Islet of Langerhans (tissue), 1 donor: Measurements from ENCODE around the gene ZNF79.
"Not testable (repeated sequence)": the region's sequence is repeated elsewhere in the genome, so short reads cannot be mapped to it uniquely, and the experiment has no call there.

Source experiments
- FAIRE-seq: peaks from one replicate; lab custom pipeline; 2011; peaks lifted over from hg19 to GRCh38; lab: Jason Lieb, UNC

ZNF79 gene

DNA sequence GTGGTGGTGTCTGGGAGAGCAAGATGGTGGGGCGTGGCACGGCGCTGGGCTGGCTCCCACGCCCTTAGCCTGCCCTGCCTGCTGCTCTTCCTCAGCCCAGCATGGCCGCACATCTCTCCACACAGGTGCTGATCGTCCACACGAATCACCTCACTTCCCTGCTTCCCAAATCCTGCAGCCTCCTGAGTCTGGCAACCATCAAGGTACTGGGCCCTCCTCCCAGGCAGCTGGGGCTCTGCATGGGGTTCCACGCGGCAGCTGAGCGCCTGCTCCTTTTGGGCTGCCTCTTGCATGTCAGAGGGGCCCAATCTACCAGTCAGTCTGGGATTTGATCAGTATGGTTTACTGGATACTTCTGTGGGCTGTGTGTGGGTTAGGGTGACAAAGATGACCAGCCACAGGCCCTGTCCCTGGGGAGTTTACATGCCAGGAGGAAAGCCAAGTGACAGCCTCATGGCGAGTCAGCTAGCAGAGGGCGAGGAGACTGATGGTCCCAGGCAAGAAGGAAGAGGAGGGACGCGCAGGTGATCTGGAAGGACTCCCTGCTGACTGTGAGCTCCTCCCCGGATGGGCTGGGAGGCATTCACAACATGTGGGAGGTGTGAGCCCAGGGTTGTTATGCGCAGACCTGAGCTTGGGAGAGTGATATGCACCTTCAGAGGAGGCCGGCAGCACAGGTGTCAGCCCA, 33.2 kb downstream of the ZNF79 start:
- FAIRE-seq, result no peak

DNA sequence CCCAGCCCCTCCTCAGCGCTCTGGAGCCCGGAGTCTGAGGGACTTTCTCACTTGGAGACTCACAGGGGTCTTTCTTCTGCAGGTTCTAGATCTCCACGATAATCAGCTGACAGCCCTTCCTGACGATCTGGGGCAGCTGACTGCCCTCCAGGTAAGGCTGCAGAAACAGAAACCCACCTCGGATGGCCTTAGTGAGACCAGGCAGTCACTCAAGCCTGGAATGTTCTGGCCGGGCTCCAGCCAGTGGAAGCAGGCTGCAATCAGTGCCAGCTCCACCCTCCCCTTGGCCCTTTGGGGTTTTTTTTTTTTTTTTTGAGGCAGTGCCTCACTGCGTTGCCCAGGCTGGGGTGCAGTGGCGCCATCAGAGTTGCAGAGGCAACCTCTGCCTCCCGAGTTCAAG, 34.7 kb downstream of the ZNF79 start:
- no peak for FAIRE-seq

DNA sequence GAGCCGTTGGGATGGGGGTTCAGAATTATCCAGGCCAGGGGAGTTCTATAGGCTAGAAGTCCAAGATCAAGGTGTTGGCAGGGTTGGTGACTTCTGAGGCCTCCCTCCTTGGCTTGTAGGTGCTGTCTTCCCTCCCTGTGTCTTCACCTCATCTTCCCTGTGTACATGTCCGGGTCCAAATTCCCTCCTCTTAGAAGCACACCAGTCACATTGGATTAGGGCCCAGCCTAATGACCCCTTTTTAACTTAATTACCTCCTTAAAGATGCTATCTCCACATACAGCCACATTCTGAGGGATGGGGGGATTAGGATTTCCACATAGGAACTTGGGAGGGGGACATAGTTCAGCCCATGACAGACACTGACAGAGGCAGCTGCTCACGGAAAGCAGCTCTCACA, 39.2 kb downstream of the ZNF79 start:
- no peak for FAIRE-seq

DNA sequence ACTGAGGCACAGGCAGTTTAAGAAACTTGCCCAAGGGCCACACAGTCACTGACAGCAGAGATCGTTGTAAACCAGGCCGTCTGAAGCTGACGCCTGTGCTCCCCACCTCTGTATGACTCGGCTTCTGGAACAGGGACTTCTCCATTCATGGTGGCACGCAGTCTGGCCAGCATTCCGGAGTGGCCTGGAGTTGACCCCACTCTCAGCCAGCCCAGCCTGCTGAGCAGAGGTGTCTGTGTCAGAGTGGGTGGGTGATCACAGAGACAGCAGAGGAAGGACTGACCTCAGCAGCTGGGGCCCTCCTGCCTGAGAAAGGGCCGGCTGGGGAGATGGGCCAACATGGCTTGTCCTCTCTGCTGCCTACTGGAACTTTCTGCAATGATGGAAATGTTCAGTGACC, 39.7 kb downstream of the ZNF79 start:
- no peak for FAIRE-seq

DNA sequence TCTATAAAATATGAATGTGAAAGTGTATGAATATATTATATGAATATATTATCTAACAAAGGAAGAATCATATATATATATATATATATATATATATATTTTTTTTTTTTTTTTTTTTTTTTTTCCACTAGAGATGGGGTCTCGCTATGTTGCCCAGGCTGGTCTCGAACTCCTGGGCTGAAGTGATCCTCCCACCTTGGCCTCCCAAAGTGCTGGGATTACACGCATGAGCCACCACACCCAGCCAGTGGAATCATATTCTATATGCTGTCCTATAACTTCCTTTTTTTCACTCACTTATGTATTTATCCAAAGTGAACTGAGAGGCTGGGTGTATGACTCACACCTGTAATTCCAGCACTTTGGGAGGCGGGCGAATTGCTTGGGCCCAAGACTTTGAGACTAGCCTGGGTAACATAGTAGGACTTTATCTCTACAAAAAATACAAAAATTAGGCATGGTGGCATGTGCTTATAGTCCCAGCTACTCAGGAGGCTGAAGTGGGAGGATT, 42.3 kb downstream of the ZNF79 start:
- FAIRE-seq, result not testable (repeated sequence)

DNA sequence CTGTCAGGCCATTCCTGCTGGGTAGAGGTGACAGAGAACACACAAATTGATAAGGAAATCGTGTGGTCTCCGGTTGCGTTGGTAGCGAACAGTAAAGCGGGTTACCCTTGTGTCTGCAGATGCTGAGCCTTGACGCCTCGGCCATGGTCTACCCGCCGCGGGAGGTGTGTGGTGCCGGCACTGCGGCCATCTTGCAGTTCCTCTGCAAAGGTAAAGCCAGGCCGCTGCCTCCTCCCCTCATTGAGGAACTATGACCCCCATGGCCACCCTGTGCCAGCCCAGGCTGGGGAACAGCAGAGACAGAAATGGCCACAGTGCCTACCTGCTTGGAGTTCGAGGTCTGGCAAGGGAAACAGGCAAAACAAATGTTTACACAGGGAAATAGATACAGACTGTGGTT, 43.4 kb downstream of the ZNF79 start:
- no peak for FAIRE-seq

DNA sequence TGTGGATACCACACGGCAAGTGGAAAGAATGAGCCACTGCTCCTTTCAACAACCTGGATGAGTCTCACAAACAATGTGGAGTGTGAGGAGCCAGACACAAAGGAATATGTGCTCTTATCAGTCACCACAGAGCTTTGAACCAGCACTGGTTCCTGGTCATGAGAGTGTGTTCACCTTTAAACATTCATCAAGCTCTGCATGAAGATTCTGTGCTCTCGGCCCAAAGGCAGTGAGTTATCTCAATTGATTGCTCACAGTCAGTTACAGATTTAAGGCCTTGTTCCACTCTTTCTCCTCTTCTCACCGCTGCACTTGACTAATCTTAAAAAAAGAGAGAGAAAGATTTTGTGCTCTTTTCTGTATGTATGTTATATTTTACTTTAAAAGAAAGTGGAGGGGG, 46.5 kb downstream of the ZNF79 start:
- no peak for FAIRE-seq

DNA sequence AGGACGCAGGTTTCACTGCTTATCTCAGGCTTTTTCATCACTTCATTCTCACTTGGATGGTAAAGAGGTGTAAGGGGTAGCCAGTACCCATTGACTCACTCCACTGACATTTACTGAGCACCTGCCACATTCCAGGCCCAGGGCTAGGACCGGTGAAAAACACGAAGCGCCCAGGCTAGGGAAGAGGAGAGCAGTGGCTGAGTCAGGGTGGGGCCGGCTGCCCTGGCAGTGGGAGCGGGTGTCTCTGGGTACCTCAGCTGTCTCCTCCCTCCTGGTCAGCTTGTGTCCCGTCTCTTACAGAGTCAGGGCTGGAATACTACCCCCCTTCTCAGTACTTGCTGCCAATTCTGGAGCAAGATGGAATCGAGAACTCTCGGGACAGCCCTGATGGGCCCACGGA, 49.3 kb downstream of the ZNF79 start:
- FAIRE-seq, result no peak

DNA sequence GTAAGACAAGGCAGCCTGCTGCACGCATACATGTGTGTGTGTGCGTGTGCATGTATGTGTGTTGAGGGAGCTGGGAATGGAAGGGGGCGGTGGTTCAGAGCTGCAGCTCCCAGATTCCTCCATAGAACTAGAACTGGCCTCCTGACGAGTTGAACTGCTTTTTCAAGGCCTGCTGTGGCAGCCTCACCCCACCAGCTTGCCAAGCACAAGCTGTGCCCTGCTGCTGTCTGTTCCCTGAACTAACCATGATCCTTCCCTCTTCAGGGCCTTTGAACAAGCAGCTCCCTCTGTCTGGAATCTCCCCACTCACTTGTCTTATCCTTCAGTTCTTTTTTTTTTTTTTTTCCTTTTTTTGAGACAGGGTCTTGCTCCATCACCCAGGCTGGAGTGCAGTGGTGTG, 49.8 kb downstream of the ZNF79 start:
- FAIRE-seq, result no peak

DNA sequence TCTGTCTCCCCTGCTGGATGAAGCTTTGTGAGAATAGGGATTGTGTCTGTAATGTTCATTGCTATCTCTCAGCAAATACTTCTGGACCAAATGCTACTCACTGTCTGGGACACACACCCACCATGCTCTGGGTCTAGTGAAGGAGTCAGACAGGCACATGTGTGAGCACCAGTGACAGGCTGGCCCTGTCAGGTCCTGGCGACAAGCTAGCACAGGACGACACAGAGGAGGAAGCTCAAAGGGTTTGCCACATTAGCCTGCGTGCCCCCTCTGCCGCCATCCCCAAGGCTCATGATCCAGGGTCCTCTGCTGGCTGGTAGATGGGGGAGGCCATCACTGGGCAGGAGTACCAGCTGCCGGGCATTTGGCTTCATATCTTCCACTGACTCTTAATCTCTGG, 50.4 kb downstream of the ZNF79 start:
- no peak for FAIRE-seq

DNA sequence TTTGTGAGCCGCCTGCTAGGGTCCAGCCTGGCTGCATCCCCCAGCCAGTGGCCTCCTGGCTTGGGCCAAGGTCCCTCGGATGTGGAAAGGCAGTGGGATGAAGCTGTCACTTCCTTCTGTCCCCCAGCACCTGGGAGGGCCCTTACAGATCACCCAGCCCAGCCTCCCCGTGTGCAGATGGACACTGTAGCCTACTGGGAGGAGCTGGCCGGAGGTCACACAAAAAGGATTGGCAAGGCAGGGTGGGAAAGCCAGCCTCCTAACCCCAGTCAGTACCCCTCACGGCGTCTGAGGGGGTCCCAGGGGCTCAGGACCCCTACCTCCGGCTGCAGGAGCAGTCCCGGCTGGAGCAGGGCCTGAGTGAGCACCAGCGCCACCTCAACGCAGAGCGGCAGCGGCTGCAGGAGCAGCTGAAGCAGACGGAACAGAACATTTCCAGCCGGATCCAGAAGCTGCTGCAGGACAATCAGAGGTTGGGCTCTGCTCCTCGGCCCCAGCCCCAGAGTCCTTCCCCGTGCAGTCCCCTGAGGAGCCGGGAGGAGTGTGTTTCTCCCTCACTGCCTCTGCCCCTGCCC, 55.4 kb downstream of the ZNF79 start:
- no peak for FAIRE-seq

DNA sequence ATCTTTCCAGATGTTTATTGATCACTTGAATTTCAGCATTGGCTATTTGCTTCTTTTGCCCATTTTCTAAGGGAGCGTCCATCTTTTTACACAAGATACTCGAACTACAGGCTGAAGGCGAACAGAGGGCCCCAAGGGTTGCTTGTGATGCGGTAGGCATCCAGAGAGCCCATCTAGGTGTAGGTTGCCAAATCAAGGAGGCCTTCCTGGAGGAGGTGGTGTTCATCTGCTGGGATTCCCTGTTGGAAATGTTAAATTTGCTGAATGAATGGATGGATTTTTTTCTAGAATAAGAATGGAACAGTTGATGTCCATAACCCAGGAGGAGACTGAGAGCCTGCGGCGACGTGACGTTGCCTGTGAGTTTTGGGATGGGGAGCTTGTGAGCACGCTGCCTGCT, 58.5 kb downstream of the ZNF79 start:
- no peak for FAIRE-seq

DNA sequence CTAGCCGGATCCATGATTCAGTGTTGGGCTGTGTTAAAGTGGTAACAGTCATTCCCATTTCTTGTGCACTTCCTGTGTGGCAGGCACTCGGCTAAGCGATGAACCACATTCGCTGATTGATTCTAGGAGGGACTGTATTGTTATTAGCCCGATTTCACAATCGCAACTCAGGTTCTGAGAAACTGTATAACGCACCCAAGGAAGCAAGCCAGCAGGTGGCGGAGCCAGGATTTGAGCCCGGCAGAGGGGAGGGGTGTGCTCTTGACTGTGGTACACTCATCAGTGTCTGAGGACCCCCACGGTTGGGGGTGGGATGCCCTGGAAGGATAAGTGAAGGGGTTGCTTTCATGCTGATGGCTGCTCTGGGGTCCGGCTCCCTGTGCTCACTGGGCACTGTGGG, 61.8 kb downstream of the ZNF79 start:
- no peak for FAIRE-seq

DNA sequence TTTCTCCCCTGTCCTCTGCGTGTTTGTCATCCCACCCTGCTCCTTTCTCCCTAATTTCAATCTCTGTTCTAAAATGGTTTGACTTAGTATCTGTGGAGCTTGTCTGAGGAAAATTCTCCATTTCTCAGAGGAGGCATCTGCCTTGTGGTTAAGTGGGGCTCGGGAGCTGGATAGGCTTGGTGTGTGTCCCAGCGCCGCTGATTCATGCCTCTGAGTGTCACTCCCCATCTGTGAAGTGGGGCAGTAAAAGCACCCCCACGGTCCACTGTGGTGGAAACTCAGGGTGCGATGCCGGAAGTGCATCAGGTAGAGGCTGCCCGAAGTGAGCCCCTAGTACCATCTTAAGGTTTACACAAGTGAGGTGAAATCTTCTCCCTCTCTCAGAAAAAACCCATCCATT, 64.8 kb downstream of the ZNF79 start:
- no peak for FAIRE-seq

DNA sequence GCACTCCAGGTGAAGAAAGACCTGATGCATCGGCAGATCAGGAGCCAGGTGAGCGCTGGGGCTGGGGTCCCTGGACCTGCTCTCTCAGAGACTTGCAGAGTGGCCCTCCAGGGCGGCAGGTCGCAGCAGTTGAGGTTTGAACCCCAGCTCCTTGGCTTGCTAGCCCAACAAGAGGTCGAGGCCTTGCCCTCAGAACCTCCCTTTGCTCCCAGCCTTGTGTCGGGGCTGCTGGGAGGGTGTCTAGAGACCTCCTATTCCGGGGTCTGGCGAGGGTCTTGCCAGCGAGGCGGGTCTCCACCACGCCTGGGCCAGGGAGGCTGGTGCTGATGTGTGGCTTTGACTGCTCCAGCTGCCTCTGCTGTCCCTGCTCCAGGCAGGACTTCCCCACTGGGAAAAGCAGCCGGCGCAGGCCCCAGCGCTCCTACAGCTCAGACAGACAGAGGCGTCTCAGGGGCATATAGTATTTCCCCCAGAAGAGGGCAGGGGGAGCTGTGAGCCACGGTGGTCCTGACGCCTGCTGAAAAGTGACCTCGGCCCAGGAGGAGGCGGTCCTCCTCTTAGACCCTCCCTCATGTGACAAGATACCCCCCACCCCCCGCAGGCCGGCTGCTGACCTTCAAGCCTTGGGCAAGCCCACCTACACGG, 65.4 kb downstream of the ZNF79 start:
- FAIRE-seq, result no peak

DNA sequence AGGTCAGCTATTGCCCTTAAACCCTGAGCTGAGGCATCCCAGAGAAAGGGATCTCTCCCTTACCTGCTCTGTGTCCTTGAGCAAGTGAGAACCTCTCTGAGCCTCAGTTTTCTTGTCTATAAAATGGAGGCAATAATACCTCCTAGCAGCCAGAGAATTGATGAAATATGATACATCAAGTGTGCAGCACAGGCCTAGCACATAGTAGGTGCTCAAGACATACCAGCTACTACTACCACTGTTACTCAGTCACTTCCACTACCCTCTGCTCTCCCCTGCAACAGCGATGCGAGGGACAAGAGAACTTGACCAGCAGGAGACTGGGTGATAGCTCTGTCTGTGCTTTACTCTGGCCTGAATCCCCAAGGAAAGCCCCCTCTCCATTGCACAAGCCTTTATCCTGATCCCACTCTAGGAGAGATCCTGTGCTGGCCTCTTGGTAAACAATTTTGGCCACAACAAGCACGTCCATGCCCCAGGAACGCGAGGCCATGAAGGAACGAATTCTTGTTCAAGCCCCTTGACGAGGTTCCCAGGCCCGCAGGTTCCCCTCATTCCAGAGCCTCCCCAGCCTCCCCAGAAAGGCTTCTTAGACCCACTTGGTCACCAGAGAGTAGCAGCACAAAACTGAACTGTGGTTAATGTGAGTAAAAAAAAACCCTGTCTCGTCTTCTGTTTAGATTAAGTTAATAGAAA, 66.5 kb downstream of the ZNF79 start:
- no peak for FAIRE-seq

DNA sequence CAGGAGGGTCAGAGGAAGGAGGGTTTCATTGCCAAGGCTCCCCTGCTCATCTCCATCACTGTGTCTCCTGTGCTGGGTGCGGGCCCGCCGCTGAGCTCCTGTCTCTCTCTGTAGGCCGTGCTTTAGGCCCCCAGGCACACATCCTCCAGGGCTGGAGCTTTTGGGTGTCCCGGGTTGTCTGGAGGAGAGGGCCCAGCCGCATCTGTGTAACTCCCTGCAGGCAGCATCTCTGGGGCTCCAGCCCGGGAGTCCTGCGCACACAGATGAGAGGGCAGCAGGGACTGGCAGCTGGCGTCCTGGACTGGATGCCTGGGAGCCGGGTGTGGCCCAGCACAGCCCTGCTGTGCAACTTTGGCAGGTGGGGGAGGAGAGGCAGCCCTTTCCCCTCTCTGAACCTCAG, 67.3 kb downstream of the ZNF79 start:
- FAIRE-seq, result no peak

DNA sequence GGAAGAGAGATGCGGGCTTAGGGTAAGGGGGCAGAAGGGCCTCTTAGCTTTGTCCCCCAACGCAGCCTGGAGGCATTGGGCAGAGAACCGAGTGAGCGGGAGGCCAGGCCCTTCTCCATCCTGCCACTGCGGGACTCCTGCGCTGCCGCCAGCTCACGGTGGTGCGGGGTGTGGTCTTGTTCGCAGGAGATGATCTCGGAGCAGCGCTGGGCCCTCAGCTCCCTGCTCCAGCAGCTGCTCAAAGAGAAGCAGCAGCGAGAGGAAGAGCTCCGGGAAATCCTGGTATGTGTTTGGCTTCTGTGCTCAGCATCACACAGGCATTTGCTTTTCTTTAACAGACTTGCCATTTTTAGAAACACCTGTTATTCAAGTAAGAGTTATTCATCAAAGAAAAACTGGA, 68.4 kb downstream of the ZNF79 start:
- no peak for FAIRE-seq

DNA sequence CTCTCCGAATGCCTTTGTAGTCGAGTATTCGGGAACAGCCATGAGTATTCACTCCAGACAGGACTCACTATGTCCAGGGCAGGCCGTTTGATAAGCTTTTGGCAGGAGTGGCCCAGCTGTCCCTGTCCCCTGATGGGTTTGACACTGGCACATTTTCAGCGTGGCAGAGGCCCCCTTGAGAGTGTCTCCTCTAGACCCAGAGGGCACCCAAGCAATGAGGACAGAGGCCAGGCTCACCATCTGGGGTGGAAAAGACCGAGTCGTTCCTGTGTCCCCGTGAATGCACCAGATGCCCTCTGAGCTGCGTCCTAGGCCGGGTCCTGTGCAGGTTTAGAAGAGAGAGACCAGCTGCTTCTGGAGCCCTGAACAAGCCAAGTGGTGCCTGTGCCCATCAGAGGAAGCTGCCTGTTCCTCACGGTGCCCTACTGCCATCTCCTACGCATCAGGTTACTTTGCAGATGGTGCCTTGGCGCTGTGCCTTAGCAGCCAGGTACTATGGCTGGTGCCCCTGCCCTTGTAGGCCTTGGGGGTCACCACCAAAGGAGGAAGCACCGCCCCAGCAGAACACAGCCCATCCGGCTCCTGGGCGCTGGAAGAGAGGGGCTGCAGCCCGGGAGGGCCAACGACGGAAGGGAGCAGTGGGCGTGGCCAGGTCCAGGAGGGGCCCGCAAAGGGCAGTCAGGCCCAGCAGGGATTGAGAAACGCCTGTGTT, 69.6 kb downstream of the ZNF79 start:
- FAIRE-seq, result no peak

DNA sequence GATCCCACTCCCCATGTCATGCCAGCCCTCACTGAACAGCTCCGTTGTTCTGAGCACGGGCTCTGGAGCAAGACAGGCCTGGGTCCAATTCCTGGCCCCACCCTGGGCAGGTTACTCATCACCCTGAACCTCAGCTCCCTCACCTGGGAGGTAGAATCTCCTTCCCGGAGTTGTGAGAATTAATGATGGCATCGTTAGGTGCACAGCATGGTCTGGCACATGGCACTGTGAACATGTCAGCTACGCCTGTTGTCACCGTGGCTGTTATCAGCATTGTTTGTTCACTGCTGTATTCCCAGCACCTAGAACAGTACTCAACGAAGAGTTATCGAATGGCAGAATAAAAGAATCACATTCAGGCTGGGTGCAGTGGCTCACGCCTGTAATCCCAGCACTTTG, 70.1 kb downstream of the ZNF79 start:
- no peak for FAIRE-seq
